Measurements from ENCODE around the gene ATP8B4. TPM values are rescaled to one million over a fixed set of nuclear protein-coding genes. Genes with fewer than 3 reads are reported as not detected.

The ATP8B4 gene
- total and polyA plus RNA-seq, 10 of the 15 experiments (the other 5 are each of a cell fraction or from before 2014, with no cell fraction given) = 0.02 to 0.94 (median 0.19) TPM

DNA sequence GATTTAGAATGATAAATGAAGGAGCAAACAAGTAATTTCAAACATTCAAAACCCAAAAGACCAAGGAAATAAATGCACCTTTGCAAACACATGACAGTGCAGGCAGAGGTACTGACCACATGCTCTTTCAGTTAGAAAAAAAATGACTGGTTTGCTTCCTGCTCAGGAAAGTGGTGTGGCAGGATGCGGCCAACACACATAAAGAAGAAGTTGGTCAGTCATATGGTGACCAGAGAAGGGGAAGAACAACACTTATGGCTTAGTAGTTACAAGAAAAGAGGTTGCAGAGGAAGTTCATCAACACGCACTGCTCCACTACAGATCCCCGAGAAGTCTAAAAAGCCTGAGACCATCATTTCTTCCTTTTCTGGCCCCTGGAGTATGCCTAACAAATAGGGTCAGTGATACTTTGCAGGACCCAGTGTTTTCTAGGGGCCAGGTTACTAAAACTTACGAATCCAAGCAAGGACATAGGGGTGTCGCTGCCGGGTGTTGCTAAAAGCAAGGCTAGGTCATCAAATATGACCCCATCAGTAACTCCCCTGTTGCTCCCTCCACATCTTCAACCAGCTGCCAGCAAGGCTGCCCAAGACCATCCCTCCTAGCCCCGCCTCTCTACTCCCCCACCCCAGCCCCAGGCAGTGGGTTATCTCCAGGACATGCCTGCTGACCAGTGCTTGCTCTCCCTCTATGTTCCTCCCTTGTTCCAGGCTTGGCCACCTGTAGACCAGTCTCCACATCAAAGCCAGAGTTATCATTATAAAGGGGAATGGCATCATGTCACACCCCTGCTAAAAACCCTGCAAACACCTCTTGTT, 11.2 kb downstream of the ATP8B4 start (continued):
- TF ChIP-seq, protein P1, sequence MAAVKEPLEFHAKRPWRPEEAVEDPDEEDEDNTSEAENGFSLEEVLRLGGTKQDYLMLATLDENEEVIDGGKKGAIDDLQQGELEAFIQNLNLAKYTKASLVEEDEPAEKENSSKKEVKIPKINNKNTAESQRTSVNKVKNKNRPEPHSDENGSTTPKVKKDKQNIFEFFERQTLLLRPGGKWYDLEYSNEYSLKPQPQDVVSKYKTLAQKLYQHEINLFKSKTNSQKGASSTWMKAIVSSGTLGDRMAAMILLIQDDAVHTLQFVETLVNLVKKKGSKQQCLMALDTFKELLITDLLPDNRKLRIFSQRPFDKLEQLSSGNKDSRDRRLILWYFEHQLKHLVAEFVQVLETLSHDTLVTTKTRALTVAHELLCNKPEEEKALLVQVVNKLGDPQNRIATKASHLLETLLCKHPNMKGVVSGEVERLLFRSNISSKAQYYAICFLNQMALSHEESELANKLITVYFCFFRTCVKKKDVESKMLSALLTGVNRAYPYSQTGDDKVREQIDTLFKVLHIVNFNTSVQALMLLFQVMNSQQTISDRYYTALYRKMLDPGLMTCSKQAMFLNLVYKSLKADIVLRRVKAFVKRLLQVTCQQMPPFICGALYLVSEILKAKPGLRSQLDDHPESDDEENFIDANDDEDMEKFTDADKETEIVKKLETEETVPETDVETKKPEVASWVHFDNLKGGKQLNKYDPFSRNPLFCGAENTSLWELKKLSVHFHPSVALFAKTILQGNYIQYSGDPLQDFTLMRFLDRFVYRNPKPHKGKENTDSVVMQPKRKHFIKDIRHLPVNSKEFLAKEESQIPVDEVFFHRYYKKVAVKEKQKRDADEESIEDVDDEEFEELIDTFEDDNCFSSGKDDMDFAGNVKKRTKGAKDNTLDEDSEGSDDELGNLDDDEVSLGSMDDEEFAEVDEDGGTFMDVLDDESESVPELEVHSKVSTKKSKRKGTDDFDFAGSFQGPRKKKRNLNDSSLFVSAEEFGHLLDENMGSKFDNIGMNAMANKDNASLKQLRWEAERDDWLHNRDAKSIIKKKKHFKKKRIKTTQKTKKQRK (IDR thresholded peaks at IDR 0.05; ENCODE audit: low read depth, low read length) = no peak
- no peak for TF ChIP-seq WRNIP1 (IDR thresholded peaks at IDR 0.05; ENCODE audit: borderline replicate concordance, low read depth, low read length)

DNA sequence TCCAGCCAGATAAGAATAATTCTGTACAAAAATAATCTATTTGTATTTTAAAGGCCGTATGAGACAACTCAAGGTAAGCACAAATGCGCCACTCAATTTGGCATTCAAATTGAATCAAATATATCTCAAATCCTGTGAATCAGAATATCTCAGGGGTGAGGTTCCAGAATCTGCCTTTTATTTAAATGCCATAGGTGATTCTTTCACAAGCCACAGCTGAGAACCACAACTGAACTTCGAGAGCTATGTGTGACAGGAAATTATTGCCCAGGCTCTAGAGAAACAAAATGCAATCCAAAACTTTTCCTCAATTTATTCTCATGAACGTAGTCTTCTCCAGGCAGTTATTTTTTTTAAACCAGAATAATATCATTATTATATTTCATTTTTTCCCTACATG, 11.9 kb downstream of the ATP8B4 start:
- Histone ChIP-seq H3K27me3 (replicated peaks in 1 of 2; ENCODE audit: control insufficient read depth in 2 of 2, insufficient read depth in 2 of 2, low read length in 1 of 2) (no peaks in the 10 kb centered on the region; a peak in 1 of 4 replicates), H3K79me2 (ENCODE audit: control insufficient read depth, insufficient read depth, low read length) (no peaks in the 10 kb centered on the region), H4K20me1 (ENCODE audit: control insufficient read depth, insufficient read depth) (no peaks in the 10 kb centered on the region), H3K27ac (ENCODE audit: control insufficient read depth, insufficient read depth) (no peak overlapping the region), H2AFZ (ENCODE audit: control insufficient read depth, low read depth, low read length) (no peak overlapping the region), H3K4me1 (ENCODE audit: control insufficient read depth, insufficient read depth, low read length) (peaks cover 21% of the 10 kb centered on the region), H3K4me2 (ENCODE audit: control insufficient read depth, insufficient read depth) (peak overlapping the region; percentile 54; the same call in 1 of the 2 replicates), H3K4me3 (no peak overlapping the region), H3K9ac (ENCODE audit: control insufficient read depth, insufficient read depth, low read length) (no peak overlapping the region), H3K36me3 (ENCODE audit: control insufficient read depth in 2 of 2, insufficient read depth in 2 of 2, low read length in 1 of 2) (no peaks in the 10 kb centered on the region), H3K9me3 (replicated peaks; ENCODE audit: control insufficient read depth, insufficient read depth, low read length) (no peaks in the 10 kb centered on the region)
- RAD21 ChIA-PET (ENCODE audit: unreplicated experiment) = no interaction called here
- 25% methylated on average over 4 of the region's 4 CpGs for WGBS (ENCODE audit: insufficient coverage, insufficient replicate concordance, low lambda C conversion rate, missing lambda C conversion rate)
- no peak for FAIRE-seq
- BruUV-seq (replicated peaks) = no TSS peak
- POLR2A ChIA-PET = no interaction called here
- DNase-seq (ENCODE audit: low read depth, low spot score) = no peak
- in situ Hi-C loops (cut with MboI) = no loop called here
- intact Hi-C loops (cut with micrococcal nuclease; ENCODE audit: unreplicated experiment) = no loop called here
- no peak for ATAC-seq
- CTCF ChIA-PET = interaction anchor here (0.7 kb wide), 1 partner anchor 439 kb away, joined by 3 read pairs; no protein-coding TSS in a partner anchor
- SMC1A ChIA-PET (ENCODE audit: uncharacterized antibody, unreplicated experiment) = no interaction called here
- TF ChIP-seq, protein P2, sequence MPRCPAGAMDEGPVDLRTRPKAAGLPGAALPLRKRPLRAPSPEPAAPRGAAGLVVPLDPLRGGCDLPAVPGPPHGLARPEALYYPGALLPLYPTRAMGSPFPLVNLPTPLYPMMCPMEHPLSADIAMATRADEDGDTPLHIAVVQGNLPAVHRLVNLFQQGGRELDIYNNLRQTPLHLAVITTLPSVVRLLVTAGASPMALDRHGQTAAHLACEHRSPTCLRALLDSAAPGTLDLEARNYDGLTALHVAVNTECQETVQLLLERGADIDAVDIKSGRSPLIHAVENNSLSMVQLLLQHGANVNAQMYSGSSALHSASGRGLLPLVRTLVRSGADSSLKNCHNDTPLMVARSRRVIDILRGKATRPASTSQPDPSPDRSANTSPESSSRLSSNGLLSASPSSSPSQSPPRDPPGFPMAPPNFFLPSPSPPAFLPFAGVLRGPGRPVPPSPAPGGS (IDR thresholded peaks at IDR 0.05; ENCODE audit: borderline replicate concordance, insufficient read depth, low read depth, low read length, poor library complexity, severe bottlenecking) = no peak
- TF ChIP-seq NFYA (IDR thresholded peaks at IDR 0.05; ENCODE audit: borderline replicate concordance, low read depth, low read length) = no peak
- TF ChIP-seq, protein P1 (IDR thresholded peaks at IDR 0.05; ENCODE audit: low read depth, low read length) = no peak
- no peak for TF ChIP-seq EGR1 (IDR thresholded peaks at IDR 0.05; ENCODE audit: borderline replicate concordance in 1 of 2, low read depth in 2 of 2, low read length in 2 of 2)
- TF ChIP-seq, protein P3, sequence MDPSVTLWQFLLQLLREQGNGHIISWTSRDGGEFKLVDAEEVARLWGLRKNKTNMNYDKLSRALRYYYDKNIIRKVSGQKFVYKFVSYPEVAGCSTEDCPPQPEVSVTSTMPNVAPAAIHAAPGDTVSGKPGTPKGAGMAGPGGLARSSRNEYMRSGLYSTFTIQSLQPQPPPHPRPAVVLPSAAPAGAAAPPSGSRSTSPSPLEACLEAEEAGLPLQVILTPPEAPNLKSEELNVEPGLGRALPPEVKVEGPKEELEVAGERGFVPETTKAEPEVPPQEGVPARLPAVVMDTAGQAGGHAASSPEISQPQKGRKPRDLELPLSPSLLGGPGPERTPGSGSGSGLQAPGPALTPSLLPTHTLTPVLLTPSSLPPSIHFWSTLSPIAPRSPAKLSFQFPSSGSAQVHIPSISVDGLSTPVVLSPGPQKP (IDR thresholded peaks at IDR 0.05; ENCODE audit: low read depth, low read length) = no peak

Data from GM12878 (cell line).